Measurements from ENCODE around the gene ZMYND15.
"Not testable (repeated sequence)": the region's sequence is repeated elsewhere in the genome, so short reads cannot be mapped to it uniquely, and the experiment has no call there.

The ZMYND15 gene

DNA sequence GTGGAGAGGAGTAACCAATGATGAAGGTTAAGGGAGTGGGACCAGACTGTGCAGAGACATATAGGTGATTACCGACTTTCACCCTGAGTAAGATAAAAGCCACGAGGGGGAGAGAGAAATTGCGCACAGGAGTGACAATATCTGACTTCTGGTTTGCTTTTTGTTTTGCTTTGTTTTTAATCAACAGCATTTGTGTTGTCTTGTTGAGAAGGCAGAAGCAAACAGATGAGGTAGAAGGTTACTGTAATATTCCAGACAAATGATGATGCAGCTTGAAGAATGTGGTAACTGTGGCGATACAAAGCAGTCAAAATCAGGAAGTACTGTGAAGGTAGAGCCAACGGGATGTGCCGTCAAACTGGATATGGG, 43.2 kb upstream of the ZMYND15 start:
- TF ChIP-seq, protein P1, sequence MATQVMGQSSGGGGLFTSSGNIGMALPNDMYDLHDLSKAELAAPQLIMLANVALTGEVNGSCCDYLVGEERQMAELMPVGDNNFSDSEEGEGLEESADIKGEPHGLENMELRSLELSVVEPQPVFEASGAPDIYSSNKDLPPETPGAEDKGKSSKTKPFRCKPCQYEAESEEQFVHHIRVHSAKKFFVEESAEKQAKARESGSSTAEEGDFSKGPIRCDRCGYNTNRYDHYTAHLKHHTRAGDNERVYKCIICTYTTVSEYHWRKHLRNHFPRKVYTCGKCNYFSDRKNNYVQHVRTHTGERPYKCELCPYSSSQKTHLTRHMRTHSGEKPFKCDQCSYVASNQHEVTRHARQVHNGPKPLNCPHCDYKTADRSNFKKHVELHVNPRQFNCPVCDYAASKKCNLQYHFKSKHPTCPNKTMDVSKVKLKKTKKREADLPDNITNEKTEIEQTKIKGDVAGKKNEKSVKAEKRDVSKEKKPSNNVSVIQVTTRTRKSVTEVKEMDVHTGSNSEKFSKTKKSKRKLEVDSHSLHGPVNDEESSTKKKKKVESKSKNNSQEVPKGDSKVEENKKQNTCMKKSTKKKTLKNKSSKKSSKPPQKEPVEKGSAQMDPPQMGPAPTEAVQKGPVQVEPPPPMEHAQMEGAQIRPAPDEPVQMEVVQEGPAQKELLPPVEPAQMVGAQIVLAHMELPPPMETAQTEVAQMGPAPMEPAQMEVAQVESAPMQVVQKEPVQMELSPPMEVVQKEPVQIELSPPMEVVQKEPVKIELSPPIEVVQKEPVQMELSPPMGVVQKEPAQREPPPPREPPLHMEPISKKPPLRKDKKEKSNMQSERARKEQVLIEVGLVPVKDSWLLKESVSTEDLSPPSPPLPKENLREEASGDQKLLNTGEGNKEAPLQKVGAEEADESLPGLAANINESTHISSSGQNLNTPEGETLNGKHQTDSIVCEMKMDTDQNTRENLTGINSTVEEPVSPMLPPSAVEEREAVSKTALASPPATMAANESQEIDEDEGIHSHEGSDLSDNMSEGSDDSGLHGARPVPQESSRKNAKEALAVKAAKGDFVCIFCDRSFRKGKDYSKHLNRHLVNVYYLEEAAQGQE (IDR thresholded peaks at IDR 0.05; ENCODE audit: insufficient replicate concordance, low read depth), result no peak
- TF ChIP-seq GABPA (IDR thresholded peaks at IDR 0.05; ENCODE audit: low read depth) (no peak), POLR2AphosphoS5 (IDR thresholded peaks at IDR 0.05; ENCODE audit: low read depth) (no peak), SPI1 (IDR thresholded peaks at IDR 0.05; ENCODE audit: borderline replicate concordance, low read depth) (no peak)
- TF ChIP-seq, protein P2, sequence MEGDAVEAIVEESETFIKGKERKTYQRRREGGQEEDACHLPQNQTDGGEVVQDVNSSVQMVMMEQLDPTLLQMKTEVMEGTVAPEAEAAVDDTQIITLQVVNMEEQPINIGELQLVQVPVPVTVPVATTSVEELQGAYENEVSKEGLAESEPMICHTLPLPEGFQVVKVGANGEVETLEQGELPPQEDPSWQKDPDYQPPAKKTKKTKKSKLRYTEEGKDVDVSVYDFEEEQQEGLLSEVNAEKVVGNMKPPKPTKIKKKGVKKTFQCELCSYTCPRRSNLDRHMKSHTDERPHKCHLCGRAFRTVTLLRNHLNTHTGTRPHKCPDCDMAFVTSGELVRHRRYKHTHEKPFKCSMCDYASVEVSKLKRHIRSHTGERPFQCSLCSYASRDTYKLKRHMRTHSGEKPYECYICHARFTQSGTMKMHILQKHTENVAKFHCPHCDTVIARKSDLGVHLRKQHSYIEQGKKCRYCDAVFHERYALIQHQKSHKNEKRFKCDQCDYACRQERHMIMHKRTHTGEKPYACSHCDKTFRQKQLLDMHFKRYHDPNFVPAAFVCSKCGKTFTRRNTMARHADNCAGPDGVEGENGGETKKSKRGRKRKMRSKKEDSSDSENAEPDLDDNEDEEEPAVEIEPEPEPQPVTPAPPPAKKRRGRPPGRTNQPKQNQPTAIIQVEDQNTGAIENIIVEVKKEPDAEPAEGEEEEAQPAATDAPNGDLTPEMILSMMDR (IDR thresholded peaks at IDR 0.05; ENCODE audit: insufficient read depth, low read length), result no peak
- Histone ChIP-seq H3K27ac (replicated peaks) (no peak overlapping the region; the same call in 1 of the 2 replicates), H3K4me3 (replicated peaks; ENCODE audit: insufficient read depth, low read length) (no peak overlapping the region), H3K27me3 (ENCODE audit: insufficient read depth, poor library complexity, severe bottlenecking) (no peaks in the 10 kb centered on the region)
- peak in 1 of 2 experiments; percentile 31 for DNase-seq (ENCODE audit: low read depth in 1 of 2, low spot score in 1 of 2)

DNA sequence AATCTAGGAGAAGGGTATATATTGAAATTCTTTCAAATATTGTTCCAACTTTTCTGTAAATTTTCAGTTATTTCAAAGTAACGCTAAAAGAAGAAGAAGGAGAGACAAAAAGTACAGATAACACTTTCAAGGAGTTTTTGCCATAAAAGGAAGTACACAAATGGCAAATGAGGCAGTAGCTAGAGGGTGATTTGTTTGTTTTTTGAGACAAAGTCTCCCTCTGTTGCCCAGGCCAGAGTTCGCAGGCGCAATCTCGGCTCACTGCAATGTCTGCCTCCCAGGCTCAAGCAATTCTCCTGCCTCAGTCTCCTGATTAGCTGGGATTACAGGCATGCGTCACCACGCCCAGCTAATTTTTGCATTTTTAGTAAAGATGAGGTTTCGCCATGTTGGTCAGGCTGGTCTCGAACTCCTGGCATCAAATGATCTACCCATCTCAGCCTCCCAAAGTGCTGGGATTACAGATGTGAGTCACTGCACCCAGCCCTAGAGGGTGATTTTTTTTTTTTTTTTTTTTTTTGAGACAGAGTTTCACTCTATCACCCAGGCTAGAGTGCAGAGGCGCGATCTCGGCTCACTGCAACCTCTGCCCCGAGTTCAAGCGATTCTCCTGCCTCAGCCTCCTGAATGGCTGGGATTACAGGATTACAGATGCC, 40.1 kb upstream of the ZMYND15 start:
- DNase-seq (ENCODE audit: low read depth in 1 of 2, low spot score in 1 of 2); H3K27me3 ChIP-seq (ENCODE audit: insufficient read depth, poor library complexity, severe bottlenecking); H3K4me3 ChIP-seq (replicated peaks; ENCODE audit: insufficient read depth, low read length); H3K27ac ChIP-seq (replicated peaks): not testable (repeated sequence)

DNA sequence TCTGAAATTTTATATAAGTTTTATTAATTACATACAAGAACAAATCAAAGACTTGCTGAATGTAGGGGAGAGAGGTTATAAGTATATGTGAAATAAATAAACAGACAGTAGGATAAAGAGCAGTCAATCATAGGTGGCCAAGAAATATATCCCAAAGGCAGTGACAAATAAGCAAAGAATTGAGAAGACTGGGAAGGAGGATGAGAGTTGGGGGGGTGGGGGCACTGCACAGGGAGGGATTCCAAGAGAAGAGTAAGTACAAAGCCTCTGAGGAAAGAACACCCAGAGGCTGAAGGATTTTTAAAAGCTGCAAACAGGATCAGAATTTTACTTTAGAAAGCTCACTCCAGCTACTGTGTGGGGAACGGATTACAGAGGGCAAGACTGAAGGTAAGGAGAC, 38.5 kb upstream of the ZMYND15 start:
- no peak for DNase-seq (ENCODE audit: low read depth in 1 of 2, low spot score in 1 of 2)
- Histone ChIP-seq H3K27me3 (ENCODE audit: insufficient read depth, poor library complexity, severe bottlenecking) (no peaks in the 10 kb centered on the region), H3K4me3 (replicated peaks; ENCODE audit: insufficient read depth, low read length) (no peak overlapping the region), H3K27ac (replicated peaks) (no peak overlapping the region)
- TF ChIP-seq, protein P2 (IDR thresholded peaks at IDR 0.05; ENCODE audit: insufficient read depth, low read length), result no peak
- TF ChIP-seq GABPA (IDR thresholded peaks at IDR 0.05; ENCODE audit: low read depth) (no peak), POLR2AphosphoS5 (IDR thresholded peaks at IDR 0.05; ENCODE audit: low read depth) (no peak), SPI1 (IDR thresholded peaks at IDR 0.05; ENCODE audit: borderline replicate concordance, low read depth) (no peak)
- TF ChIP-seq, protein P1 (IDR thresholded peaks at IDR 0.05; ENCODE audit: insufficient replicate concordance, low read depth), result no peak

DNA sequence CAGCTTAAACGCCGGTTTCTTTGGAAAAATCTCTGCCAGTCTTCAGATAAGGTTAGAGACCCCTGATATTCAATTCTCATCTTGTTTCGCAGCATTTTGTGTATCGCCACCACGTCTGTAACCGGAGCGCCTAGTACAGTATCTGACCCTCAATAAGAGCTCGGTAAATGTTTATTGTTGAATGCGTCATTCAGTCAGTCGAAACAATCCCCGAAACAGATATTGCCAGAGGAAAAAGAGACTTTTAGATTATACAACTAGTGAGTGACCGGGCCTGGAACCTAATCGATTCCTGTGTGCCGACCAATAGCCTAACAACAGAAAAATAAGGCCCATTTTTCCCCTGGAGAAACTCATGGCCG, 36.3 kb upstream of the ZMYND15 start:
- H3K4me3 ChIP-seq (replicated peaks; ENCODE audit: insufficient read depth, low read length), result peak overlapping the region; percentile 86
- DNase-seq (ENCODE audit: low read depth in 1 of 2, low spot score in 1 of 2), result no peak
- peak overlapping the region; percentile 85 for H3K27ac ChIP-seq (replicated peaks)
- H3K27me3 ChIP-seq (ENCODE audit: insufficient read depth, poor library complexity, severe bottlenecking), result no peaks in the 10 kb centered on the region
- TF ChIP-seq, protein P2 (IDR thresholded peaks at IDR 0.05; ENCODE audit: insufficient read depth, low read length), result no peak
- TF ChIP-seq, protein P1 (IDR thresholded peaks at IDR 0.05; ENCODE audit: insufficient replicate concordance, low read depth), result no peak
- no peak for TF ChIP-seq SPI1 (IDR thresholded peaks at IDR 0.05; ENCODE audit: borderline replicate concordance, low read depth)

DNA sequence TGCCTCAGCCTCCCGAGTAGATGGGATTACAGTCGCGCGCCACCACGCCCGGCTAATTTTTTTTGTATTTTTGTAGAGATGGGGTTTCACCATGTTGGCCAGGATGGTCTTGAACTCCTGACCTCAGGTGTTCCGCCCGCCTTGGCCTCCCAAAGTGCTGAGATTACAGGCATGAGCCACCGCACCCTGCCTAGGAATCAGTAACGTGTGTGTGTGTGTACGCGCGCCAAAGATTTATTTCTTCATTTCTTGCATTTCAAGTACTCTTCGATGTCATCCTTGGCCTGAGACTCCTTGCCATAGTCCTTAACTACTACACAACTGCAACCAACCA, 35.1 kb upstream of the ZMYND15 start:
- H3K4me3 ChIP-seq (replicated peaks; ENCODE audit: insufficient read depth, low read length), result peak overlapping the region; percentile 86; the same call in 1 of the 2 replicates
- peak overlapping the region; percentile 85 for H3K27ac ChIP-seq (replicated peaks)
- not testable (repeated sequence) for H3K27me3 ChIP-seq (ENCODE audit: insufficient read depth, poor library complexity, severe bottlenecking); DNase-seq (ENCODE audit: low read depth in 1 of 2, low spot score in 1 of 2)
